HFF-Myc (cell line): ENCODE data around the gene BANK1.
"Not testable (repeated sequence)": the region's sequence is repeated elsewhere in the genome, so short reads cannot be mapped to it uniquely, and the experiment has no call there.

Experiments
- DNase-seq: peaks from one replicate; pipeline ENCODE4 v3.0.0-alpha.2; 2011; ENCODE audit warnings: low read depth; ENCODE audit errors: extremely low read depth
- H3K4me3 ChIP-seq: replicated peaks from 2 replicates; pipeline ENCODE4 v1.5.1; 2011; ENCODE audit warnings: low read depth, mild to moderate bottlenecking, control low read depth, low read length
- TF ChIP-seq, protein P1 (sequence below): IDR thresholded peaks from 2 replicates; pipeline ENCODE4 v1.5.1; 2012; ENCODE audit warnings: mild to moderate bottlenecking, low read depth, low read length, control low read depth; ENCODE audit errors: missing control alignments

Gene BANK1

DNA sequence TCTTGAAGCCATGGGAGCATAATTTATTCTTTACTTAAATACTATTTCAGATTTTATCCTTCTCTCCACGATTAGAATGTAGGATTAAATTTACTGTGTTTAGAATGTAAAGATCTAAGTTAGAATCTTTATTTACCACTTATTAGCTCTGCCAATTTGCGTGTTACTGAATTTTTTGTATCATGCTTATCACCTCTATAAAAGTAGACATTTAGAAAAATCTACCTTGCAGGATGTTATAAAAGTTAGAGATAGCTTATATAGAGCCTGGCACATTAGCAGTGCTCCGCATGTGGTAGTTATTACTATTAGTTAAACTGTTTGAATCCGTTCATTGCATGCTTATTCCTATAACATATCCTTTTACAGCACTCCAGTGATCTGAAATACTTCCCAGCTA is 97.9 kb downstream of the BANK1 start:
- DNase-seq: no peak

DNA sequence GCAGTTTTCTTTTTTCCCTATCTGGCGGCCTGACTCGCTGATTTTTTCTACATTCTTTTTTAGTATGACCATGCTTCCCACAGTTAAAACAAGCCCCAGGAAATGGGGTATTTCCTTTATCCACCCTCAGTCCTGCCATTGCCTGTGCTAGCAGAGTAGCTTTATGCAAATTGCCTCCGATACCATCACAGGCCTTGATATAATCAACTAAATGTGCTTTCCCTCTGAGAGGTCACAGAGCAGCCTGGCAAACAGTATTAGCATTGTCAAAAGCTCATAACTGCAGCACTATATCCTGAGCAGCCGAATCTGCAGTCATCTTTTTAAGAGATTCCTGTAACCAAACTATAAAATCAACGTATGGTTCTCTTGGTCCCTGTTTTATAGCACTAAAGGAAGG is 115.0 kb downstream of the BANK1 start:
- not testable (repeated sequence) for H3K4me3 ChIP-seq, DNase-seq

More for the DNA sequence above, 97.9 kb downstream of the BANK1 start:
- no peak overlapping the region for H3K4me3 ChIP-seq
- TF ChIP-seq, protein P1, sequence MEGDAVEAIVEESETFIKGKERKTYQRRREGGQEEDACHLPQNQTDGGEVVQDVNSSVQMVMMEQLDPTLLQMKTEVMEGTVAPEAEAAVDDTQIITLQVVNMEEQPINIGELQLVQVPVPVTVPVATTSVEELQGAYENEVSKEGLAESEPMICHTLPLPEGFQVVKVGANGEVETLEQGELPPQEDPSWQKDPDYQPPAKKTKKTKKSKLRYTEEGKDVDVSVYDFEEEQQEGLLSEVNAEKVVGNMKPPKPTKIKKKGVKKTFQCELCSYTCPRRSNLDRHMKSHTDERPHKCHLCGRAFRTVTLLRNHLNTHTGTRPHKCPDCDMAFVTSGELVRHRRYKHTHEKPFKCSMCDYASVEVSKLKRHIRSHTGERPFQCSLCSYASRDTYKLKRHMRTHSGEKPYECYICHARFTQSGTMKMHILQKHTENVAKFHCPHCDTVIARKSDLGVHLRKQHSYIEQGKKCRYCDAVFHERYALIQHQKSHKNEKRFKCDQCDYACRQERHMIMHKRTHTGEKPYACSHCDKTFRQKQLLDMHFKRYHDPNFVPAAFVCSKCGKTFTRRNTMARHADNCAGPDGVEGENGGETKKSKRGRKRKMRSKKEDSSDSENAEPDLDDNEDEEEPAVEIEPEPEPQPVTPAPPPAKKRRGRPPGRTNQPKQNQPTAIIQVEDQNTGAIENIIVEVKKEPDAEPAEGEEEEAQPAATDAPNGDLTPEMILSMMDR: no peak

DNA sequence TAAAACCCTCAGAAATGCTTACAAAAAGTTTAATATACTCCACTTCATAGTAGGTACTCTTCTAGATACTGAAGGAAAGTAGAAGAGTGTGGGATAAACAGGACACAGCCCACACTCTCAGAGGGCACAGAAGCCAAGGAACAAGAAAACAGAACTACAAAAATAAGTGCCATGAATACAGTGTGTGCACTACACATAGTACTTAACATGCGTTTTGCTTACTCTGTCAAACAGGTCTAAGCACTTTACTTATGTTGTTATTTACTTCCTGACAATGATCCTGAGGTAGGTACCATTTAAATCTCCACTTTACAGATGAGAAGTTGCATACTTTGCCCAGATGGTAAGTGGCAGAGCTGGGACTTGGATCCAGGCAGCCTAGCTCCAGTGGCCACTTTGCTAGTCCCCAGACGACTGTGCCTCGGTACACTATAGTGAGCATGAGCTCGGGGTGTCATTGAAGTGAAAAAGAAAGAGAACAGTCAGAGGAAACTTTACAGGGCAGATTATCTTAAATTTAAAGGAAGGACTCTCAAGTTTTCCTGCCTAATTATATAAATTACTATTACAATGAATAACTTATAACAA is 120.3 kb downstream of the BANK1 start:
- no peak for DNase-seq
- TF ChIP-seq, protein P1: no peak
- H3K4me3 ChIP-seq: no peak overlapping the region

DNA sequence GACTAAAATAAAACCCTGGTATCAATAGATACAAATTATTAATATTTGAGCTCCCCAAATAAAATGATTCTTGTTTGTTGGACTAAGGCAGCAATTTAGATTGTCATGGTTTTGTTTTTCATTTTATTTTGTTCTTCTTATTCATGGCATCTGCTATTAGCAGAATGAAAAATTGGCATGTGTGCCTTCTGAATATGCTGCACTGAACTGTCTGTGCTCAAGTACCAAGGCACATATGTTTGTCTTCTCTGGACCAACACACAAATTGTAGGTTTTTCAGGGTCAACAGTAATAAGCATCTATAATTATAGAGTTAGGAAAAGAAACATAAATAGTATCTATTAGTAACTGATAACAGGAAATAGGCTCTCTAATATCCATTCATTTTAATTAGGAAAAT is 121.1 kb downstream of the BANK1 start:
- TF ChIP-seq, protein P1: no peak
- no peak for DNase-seq
- no peak overlapping the region for H3K4me3 ChIP-seq

DNA sequence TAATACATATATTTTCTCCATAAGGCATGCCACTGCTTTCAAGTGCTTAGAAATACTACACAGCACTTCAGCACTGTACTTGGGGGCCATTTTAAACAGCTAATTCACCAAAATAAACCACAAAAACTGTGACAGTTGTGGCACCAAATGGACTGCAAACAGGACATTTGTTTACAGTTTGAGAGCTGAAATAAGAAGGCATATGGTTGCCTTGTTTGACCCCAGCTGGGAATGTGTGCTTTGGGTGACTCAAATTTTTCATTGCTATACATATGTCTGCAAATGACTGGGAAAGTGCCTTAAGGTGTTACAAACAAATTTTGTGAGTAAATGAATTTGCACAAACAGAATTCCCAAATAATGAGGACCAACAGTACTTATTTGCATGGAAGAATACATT is 124.2 kb downstream of the BANK1 start:
- TF ChIP-seq, protein P1: no peak
- H3K4me3 ChIP-seq: no peak overlapping the region
- DNase-seq: no peak

DNA sequence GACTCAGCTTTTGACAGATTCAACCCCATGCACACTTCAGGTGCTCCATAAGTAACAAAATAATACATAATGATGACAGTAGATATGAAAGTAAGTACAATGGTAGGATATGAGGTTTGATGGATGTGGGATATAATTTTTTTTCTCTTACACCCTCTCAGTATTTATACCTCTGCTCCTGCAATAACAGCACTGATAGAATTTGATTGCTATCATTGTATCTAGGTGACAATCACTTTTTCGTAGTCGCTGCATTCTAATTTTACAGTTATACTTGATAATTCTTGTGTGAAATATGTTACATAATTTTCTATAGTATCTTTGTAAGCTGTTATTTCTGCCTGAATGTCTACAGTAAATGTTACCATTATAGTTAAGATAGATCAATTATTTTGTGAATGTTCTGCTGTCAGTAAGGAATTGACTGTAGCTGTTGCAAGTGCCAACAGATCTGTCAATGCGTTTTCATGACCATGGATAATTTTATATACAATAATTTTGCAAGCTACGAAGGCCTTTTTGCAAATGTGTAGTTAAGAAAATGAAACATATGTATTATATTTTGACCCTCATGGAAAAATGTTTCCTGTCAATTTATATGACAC is 128.9 kb downstream of the BANK1 start:
- no peak overlapping the region for H3K4me3 ChIP-seq
- no peak for DNase-seq
- TF ChIP-seq, protein P1: no peak

DNA sequence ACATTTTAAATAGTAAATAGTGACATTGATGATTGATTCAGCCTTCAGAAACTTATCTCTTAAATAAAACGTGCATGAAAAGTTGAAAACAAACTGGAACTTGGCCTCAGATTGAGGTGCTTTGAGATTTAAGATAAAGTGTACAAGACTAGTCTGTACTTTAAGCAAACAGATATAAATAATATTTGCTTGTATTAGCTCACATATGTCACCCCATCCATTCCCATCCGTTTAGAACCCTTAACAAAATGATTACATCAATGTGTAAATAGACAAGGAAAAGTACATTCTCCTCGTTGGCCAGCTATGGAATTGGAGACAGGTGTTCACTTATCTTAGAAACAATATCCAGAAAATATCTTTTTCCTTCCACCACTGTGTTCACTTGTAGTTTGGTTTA is 130.8 kb downstream of the BANK1 start:
- no peak overlapping the region for H3K4me3 ChIP-seq
- TF ChIP-seq, protein P1: no peak
- no peak for DNase-seq
